Calu3 (cell line): ENCODE results near the gene SCLT1. TPM values are rescaled to one million over a fixed set of nuclear protein-coding genes. Genes with fewer than 3 reads are reported as not detected.

Experiments used
- BruUV-seq: library from RNA; stranded (reverse); fragments of 400-500 nt; replicated peaks from 2 replicates; lab custom pipeline; 2021; lab: Mats Ljungman, UMichigan
- CTCF ChIA-PET: fragments of 300-600 bp; sonication (Branson Sonifier 250); formaldehyde crosslinking; loops from one replicate; lab custom pipeline; 2022; ENCODE audit warnings: antibody characterized with exemption; lab: Charles Lee
- DNase-seq: peaks from one replicate; pipeline ENCODE4 v3.0.0; 2022
- H3K27ac Mint-ChIP-seq: one replicate; pipeline ENCODE4 v1.8.0; 2022; ENCODE audit warnings: mixed read lengths; ENCODE audit not compliant: unreplicated experiment
- H3K27me3 Mint-ChIP-seq: one replicate; pipeline ENCODE4 v1.8.0; 2022; ENCODE audit warnings: mixed read lengths; ENCODE audit not compliant: unreplicated experiment
- H3K36me3 Mint-ChIP-seq: one replicate; pipeline ENCODE4 v1.8.0; 2022; ENCODE audit warnings: mild to moderate bottlenecking, moderate library complexity, mixed read lengths; ENCODE audit not compliant: insufficient read depth, unreplicated experiment
- H3K4me1 Mint-ChIP-seq: one replicate; pipeline ENCODE4 v1.8.0; 2022; ENCODE audit warnings: mild to moderate bottlenecking, low read depth, mixed read lengths; ENCODE audit not compliant: unreplicated experiment
- H3K4me3 Mint-ChIP-seq: one replicate; pipeline ENCODE4 v1.8.0; 2022; ENCODE audit warnings: mild to moderate bottlenecking, low read depth, moderate library complexity, mixed read lengths; ENCODE audit not compliant: unreplicated experiment
- H3K9me3 Mint-ChIP-seq: one replicate; pipeline ENCODE4 v1.8.0; 2022; ENCODE audit warnings: low read depth, mixed read lengths; ENCODE audit not compliant: unreplicated experiment
- CTCF ChIP-seq: fragments of 200-600 bp; IDR thresholded peaks from one replicate; pipeline ENCODE4 v1.8.0; 2022; ENCODE audit warnings: antibody characterized with exemption; ENCODE audit not compliant: unreplicated experiment
- intact Hi-C: fragments of 100-400 bp; cut with micrococcal nuclease; formaldehyde crosslinking; loops from one replicate; pipeline ENCODE4 v1.10.0; 2022; ENCODE audit not compliant: unreplicated experiment
- total RNA-seq: library from RNA; stranded (reverse); gene quantifications from 2 replicates; pipeline ENCODE4 v1.2.3, GENCODE V29; 2022

SCLT1 gene
- total RNA-seq, 1 experiment from 2014 or later: 21.4 TPM

- no peaks in the 10 kb centered on the region for H3K4me1 Mint-ChIP-seq
- no TSS peak for BruUV-seq
- TF ChIP-seq CTCF: no peak
- H3K27me3 Mint-ChIP-seq: no peaks in the 10 kb centered on the region
- CTCF ChIA-PET: no interaction called here
- no peak for DNase-seq
- H3K36me3 Mint-ChIP-seq: no peaks in the 10 kb centered on the region
- no peaks in the 10 kb centered on the region for H3K9me3 Mint-ChIP-seq
- H3K27ac Mint-ChIP-seq: no peak overlapping the region
- intact Hi-C loops: no loop called here
- no peak overlapping the region for H3K4me3 Mint-ChIP-seq
Observed at GRCh38 chr4:128979934-128980333, 113.4 kb downstream of the SCLT1 start.

- Mint-ChIP-seq H3K27me3 (no peaks in the 10 kb centered on the region), H3K27ac (no peak overlapping the region), H3K9me3 (no peaks in the 10 kb centered on the region), H3K4me3 (no peak overlapping the region), H3K4me1 (no peaks in the 10 kb centered on the region), H3K36me3 (no peaks in the 10 kb centered on the region)
- intact Hi-C loops: no loop called here
- TF ChIP-seq CTCF: no peak
- BruUV-seq: no TSS peak
- DNase-seq: no peak
- CTCF ChIA-PET: no interaction called here
Observed at GRCh38 chr4:128978985-128979384, 114.4 kb downstream of the SCLT1 start.

GRCh38 chr4:128974136-128974581 lies 119.2 kb downstream of the SCLT1 start:
- BruUV-seq: no TSS peak
- H3K9me3 Mint-ChIP-seq: no peaks in the 10 kb centered on the region
- no peak overlapping the region for H3K27ac Mint-ChIP-seq
- intact Hi-C loops: no loop called here
- no peak for DNase-seq
- H3K27me3 Mint-ChIP-seq: no peaks in the 10 kb centered on the region
- no peak for TF ChIP-seq CTCF
- H3K4me1 Mint-ChIP-seq: no peaks in the 10 kb centered on the region
- CTCF ChIA-PET: no interaction called here
- H3K36me3 Mint-ChIP-seq: no peaks in the 10 kb centered on the region
- no peak overlapping the region for H3K4me3 Mint-ChIP-seq

DNA sequence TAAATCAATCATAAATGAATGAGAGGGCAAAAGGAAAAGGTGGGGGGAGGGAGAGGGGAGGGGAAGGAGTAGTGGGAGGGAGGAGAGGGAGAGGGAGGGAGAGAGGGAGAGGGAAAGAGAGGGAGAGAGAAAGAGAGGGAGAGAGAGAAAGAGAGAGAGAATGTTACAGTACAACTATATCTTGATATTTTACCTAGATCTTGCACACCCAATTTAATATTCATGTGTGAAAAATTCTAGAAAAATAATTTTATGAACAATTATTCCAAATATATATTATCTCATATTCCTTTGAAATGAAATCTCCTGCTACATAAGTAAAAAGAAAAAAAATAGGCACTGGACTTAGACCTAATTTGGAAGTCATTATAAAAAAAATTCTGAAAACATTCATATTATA lies 120.0 kb downstream of the SCLT1 start:
- Mint-ChIP-seq H3K9me3 (no peaks in the 10 kb centered on the region), H3K4me1 (no peaks in the 10 kb centered on the region), H3K4me3 (no peak overlapping the region), H3K27me3 (no peaks in the 10 kb centered on the region), H3K36me3 (no peaks in the 10 kb centered on the region), H3K27ac (no peak overlapping the region)
- BruUV-seq: no TSS peak
- intact Hi-C loops: no loop called here
- CTCF ChIA-PET: no interaction called here
- no peak for TF ChIP-seq CTCF
- DNase-seq: no peak

- no peak overlapping the region for H3K27ac Mint-ChIP-seq
- TF ChIP-seq CTCF: no peak
- H3K4me3 Mint-ChIP-seq: no peak overlapping the region
- peaks cover 2% of the 10 kb centered on the region for H3K9me3 Mint-ChIP-seq
- DNase-seq: no peak
- H3K4me1 Mint-ChIP-seq: no peaks in the 10 kb centered on the region
- no TSS peak for BruUV-seq
- intact Hi-C loops: no loop called here
- no peaks in the 10 kb centered on the region for H3K36me3 Mint-ChIP-seq
- CTCF ChIA-PET: no interaction called here
- no peaks in the 10 kb centered on the region for H3K27me3 Mint-ChIP-seq
Observed at GRCh38 chr4:128961405-128961804, 131.9 kb downstream of the SCLT1 start.
